ENCODE measurements around the gene PTPRT.

GRCh38 chr20:42559665-42560064 is 630.0 kb downstream of the PTPRT start:
- TF ChIP-seq EZH2 (IDR thresholded peaks at IDR 0.05), result no peak
- TF ChIP-seq POLR2AphosphoS5 (IDR thresholded peaks at IDR 0.05; ENCODE audit: borderline replicate concordance, low read depth, low read length), result no peak
